ENCODE measurements around the gene TEDDM1.

- TF ChIP-seq POLR2A (IDR thresholded peaks at IDR 0.05; ENCODE audit: low read depth, low read length) (no peak), POLR2AphosphoS5 (IDR thresholded peaks at IDR 0.05; ENCODE audit: low read depth, low read length) (no peak)
Observed at GRCh38 chr1:182428043-182428442, 27.6 kb upstream of the TEDDM1 start.
